GM23338 (cell line): ENCODE results near the gene RPL36A. TPM values are rescaled to one million over a fixed set of nuclear protein-coding genes. Genes with fewer than 3 reads are reported as not detected.

Experiments used
- ATAC-seq: fragments of 200-7000 bp; cut with Tn5 transposase; 3 replicates; pipeline ENCODE4 v1.9.1; 2020
- DNase-seq: peaks from one replicate; pipeline ENCODE4 v3.0.0-alpha.2; 2015; ENCODE audit warnings: low spot score
- H2AFZ ChIP-seq: fragments of 200-600 bp; sonication (generic); 2 replicates; pipeline ENCODE4 v1.8.0; 2016; ENCODE audit warnings: antibody characterized with exemption, mild to moderate bottlenecking, moderate library complexity
- H3F3A ChIP-seq: fragments of 200-600 bp; sonication (generic); replicated peaks from 2 replicates; pipeline ENCODE4 v1.8.0; 2017; ENCODE audit warnings: antibody characterized with exemption, mixed run types, low read depth
- H3K27ac ChIP-seq: fragments of 200-600 bp; sonication (generic); 2 replicates; pipeline ENCODE4 v1.6.1; 2016; ENCODE audit warnings: low read depth
- H3K27me3 ChIP-seq: fragments of 200-600 bp; sonication (generic); 2 replicates; pipeline ENCODE4 v1.8.0; 2016; ENCODE audit warnings: mild to moderate bottlenecking, mixed run types, moderate library complexity; ENCODE audit not compliant: insufficient read depth
- H3K36me3 ChIP-seq: fragments of 200-600 bp; sonication (generic); 2 replicates; pipeline ENCODE4 v1.8.0; 2016; ENCODE audit warnings: mild to moderate bottlenecking; ENCODE audit not compliant: insufficient read depth
- H3K4me1 ChIP-seq: fragments of 200-600 bp; sonication (generic); 2 replicates; pipeline ENCODE4 v1.8.0; 2016; ENCODE audit warnings: mild to moderate bottlenecking, moderate library complexity; ENCODE audit not compliant: insufficient read depth
- H3K4me2 ChIP-seq: fragments of 200-600 bp; sonication (generic); 2 replicates; pipeline ENCODE4 v1.7.1; 2017; ENCODE audit warnings: mixed run types
- H3K4me3 ChIP-seq: fragments of 200-600 bp; sonication (generic); 2 replicates; pipeline ENCODE4 v1.6.1; 2016; ENCODE audit warnings: mixed run types
- H3K79me2 ChIP-seq: fragments of 200-600 bp; sonication (generic); replicated peaks from 2 replicates; pipeline ENCODE4 v1.8.0; 2017; ENCODE audit warnings: mild to moderate bottlenecking; ENCODE audit not compliant: insufficient read depth
- H3K9me2 ChIP-seq: fragments of 200-600 bp; sonication (generic); 2 replicates; pipeline ENCODE4 v1.8.0; 2017; ENCODE audit not compliant: insufficient read depth
- H4K20me1 ChIP-seq: fragments of 200-600 bp; sonication (generic); replicated peaks from 2 replicates; pipeline ENCODE4 v1.8.0; 2017; ENCODE audit warnings: mild to moderate bottlenecking; ENCODE audit not compliant: insufficient read depth
- H3K27ac Mint-ChIP-seq: 2 replicates; pipeline ENCODE4 v1.8.0; 2020; ENCODE audit warnings: inconsistent platforms, mild to moderate bottlenecking, moderate library complexity, mixed read lengths
- H3K27me3 Mint-ChIP-seq: 3 replicates; pipeline ENCODE4 v1.8.0; 2022; ENCODE audit warnings: low read depth, mild to moderate bottlenecking, moderate library complexity, mixed read lengths, inconsistent platforms; ENCODE audit not compliant: insufficient read depth, poor library complexity
- H3K36me3 Mint-ChIP-seq: 3 replicates; pipeline ENCODE4 v1.8.0; 2021; ENCODE audit warnings: low read depth, mild to moderate bottlenecking, inconsistent platforms, moderate library complexity, mixed read lengths
- H3K4me1 Mint-ChIP-seq: 3 replicates; pipeline ENCODE4 v1.8.0; 2020; ENCODE audit warnings: mild to moderate bottlenecking, inconsistent platforms, mixed read lengths
- H3K4me3 Mint-ChIP-seq: 3 replicates; pipeline ENCODE4 v1.8.0; 2021; ENCODE audit warnings: moderate library complexity, mild to moderate bottlenecking, inconsistent platforms, mixed read lengths
- H3K9me3 Mint-ChIP-seq: 3 replicates; pipeline ENCODE4 v1.8.0; 2020; ENCODE audit warnings: moderate library complexity, mild to moderate bottlenecking, inconsistent platforms, mixed read lengths
- CREB1 ChIP-seq: fragments of 250-450 bp; sonication (Bioruptor Pico); IDR thresholded peaks from 2 replicates; pipeline ENCODE4 v1.5.0; 2020; ENCODE audit warnings: low read depth, mild to moderate bottlenecking, moderate library complexity
- CTCF ChIP-seq, 2 experiments: fragments of 200-600 bp in 1 of 2; sonication (generic) in 1 of 2; conservative IDR thresholded peaks; 2 replicates each; pipeline versions ENCODE4 v1.5.1 to v1.6.1; 2016 to 2017; ENCODE audit warnings: antibody characterized with exemption in 2 of 2, low read depth in 2 of 2, mild to moderate bottlenecking in 2 of 2, moderate library complexity in 1 of 2
- ETS1 ChIP-seq: IDR thresholded peaks from 2 replicates; pipeline ENCODE4 v1.6.1; 2016; ENCODE audit warnings: antibody characterized with exemption
- EZH2phosphoT487 ChIP-seq: fragments of 200-600 bp; sonication (generic); IDR thresholded peaks from one replicate; pipeline ENCODE4 v1.8.1; 2018; ENCODE audit warnings: antibody characterized with exemption; ENCODE audit not compliant: unreplicated experiment
- JUNB ChIP-seq: IDR thresholded peaks from one replicate; pipeline ENCODE4 v1.6.1; 2016; ENCODE audit warnings: antibody characterized with exemption; ENCODE audit not compliant: unreplicated experiment
- NANOG ChIP-seq: IDR thresholded peaks from 2 replicates; pipeline ENCODE4 v1.6.1; 2016; ENCODE audit warnings: antibody characterized with exemption, borderline replicate concordance
- POLR2AphosphoS5 ChIP-seq: IDR thresholded peaks from 2 replicates; pipeline ENCODE4 v1.6.1; 2016; ENCODE audit warnings: antibody characterized with exemption, low read depth
- REST ChIP-seq: IDR thresholded peaks from one replicate; pipeline ENCODE4 v1.6.1; 2018; ENCODE audit warnings: antibody characterized with exemption; ENCODE audit not compliant: unreplicated experiment
- STAT1 ChIP-seq: IDR thresholded peaks from one replicate; pipeline ENCODE4 v1.6.1; 2016; ENCODE audit warnings: antibody characterized with exemption; ENCODE audit not compliant: unreplicated experiment
- ZNF114 ChIP-seq: fragments of 250-450 bp; sonication (Bioruptor Pico); IDR thresholded peaks from 2 replicates; pipeline ENCODE4 v1.5.0; 2020; ENCODE audit warnings: mild to moderate bottlenecking, moderate library complexity
- ZNF331 ChIP-seq: fragments of 250-450 bp; sonication (Bioruptor Pico); IDR thresholded peaks from 2 replicates; pipeline ENCODE4 v1.5.0; 2020; ENCODE audit warnings: low read depth, mild to moderate bottlenecking, moderate library complexity
- ZNF462 ChIP-seq: fragments of 250-450 bp; sonication (Bioruptor Pico); IDR thresholded peaks from 2 replicates; pipeline ENCODE4 v1.5.0; 2020; ENCODE audit warnings: mild to moderate bottlenecking, moderate library complexity
- polyA plus RNA-seq: library from polyadenylated mRNA; unstranded; fragments of >200 nt; fragmentation: Nextera tagmentation; extraction: Ambion mirVana; gene quantifications from 2 replicates; pipeline ENCODE4 v1.2.1, GENCODE V29; 2016
- total RNA-seq: library from RNA; depleted of rRNA; stranded (reverse); fragments of >200 nt; shearing (Covaris generic); gene quantifications from 2 replicates; pipeline ENCODE4 v1.2.3, GENCODE V29; 2014

The RPL36A gene
- total and polyA plus RNA-seq, 2 experiments from 2014 or later, result 901 to 1,348 TPM

GRCh38 chrX:101407167-101407747 is 16.4 kb downstream of the RPL36A start:
- Mint-ChIP-seq H3K27ac (peak overlapping the region; percentile 98), H3K9me3 (no peaks in the 10 kb centered on the region), H3K36me3 (peaks cover 22% of the 10 kb centered on the region), H3K4me3 (peak overlapping the region; percentile 93), H3K4me1 (peaks cover 13% of the 10 kb centered on the region; the same call in 2 of the 3 replicates), H3K27me3 (peaks cover 6% of the 10 kb centered on the region)
- Histone ChIP-seq H3K36me3 (no peaks in the 10 kb centered on the region), H2AFZ (no peak overlapping the region), H4K20me1 (no peaks in the 10 kb centered on the region), H3K4me2 (peak overlapping the region; percentile 90), H3K4me3 (peak overlapping the region; percentile 85), H3K9me2 (no peaks in the 10 kb centered on the region), H3F3A (no peaks in the 10 kb centered on the region), H3K27ac (peak overlapping the region; percentile 75), H3K79me2 (peaks cover 71% of the 10 kb centered on the region), H3K4me1 (0 out of 2 replicates have a peak, but pooled peaks cover 2% of the 10 kb centered on the region), H3K27me3 (no peaks in the 10 kb centered on the region)
- TF ChIP-seq NANOG (no peak), EZH2phosphoT487 (no peak), CTCF (conservative IDR thresholded peaks at IDR 0.05; ENCODE audit: low read depth in 2 of 2) (no peak), ETS1 (no peak), ZNF331 (CRISPR knock-in tag) (no peak), STAT1 (no peak), ZNF462 (CRISPR knock-in tag) (no peak), JUNB (no peak), ZNF114 (CRISPR knock-in tag) (no peak), CREB1 (CRISPR knock-in tag) (no peak), POLR2AphosphoS5 (no peak), REST (no peak)
- peak; percentile 17 for ATAC-seq
- no peak for DNase-seq
